Measurements from ENCODE around the gene GJB5.
"Not testable (repeated sequence)": the region's sequence is repeated elsewhere in the genome, so short reads cannot be mapped to it uniquely, and the experiment has no call there.

Gene GJB5

GRCh38 chr1:34745666-34746065 lies 9.2 kb upstream of the GJB5 start:
- no peak for DNase-seq (ENCODE audit: low spot score)

- no peak for DNase-seq (ENCODE audit: low spot score)
Observed at GRCh38 chr1:34746101-34746500, 8.7 kb upstream of the GJB5 start.

GRCh38 chr1:34746785-34747637 lies 7.8 kb upstream of the GJB5 start:
- DNase-seq (ENCODE audit: low spot score), result no peak

DNA sequence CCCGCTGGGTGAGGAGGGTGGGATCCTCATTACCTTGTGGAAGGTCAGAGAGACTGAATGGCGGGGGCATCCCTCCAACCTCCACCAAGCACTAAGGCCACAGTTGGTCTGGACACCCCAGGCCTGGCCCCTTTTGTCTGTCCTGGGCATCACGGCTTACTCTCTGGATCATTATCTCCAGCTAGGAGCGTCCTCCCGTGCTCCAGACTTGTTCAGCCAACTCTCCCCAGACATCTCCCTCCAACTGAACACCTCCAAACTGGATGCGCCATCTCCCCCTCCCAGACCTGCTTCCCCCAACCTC lies 7.3 kb upstream of the GJB5 start:
- DNase-seq (ENCODE audit: low spot score), result no peak

DNA sequence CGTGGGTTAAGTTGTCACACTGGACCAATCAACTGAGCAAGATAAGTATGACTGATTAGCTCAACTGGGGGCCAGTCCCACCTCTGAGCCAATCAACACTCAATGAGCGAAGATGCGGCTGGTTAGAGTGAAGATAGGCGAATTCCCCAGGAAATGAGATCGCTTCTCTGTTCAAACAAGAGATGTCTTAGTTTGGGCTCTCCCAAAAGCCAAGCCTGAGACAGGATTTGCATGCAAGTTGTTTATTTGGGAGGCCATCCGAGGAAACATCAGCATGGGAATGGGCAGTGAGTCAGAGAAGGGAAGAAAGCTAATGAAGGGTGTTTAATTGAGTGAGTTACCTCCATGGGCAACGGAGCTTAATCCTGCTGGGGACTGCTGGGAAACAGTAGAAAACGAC lies 4.9 kb upstream of the GJB5 start:
- no peak for DNase-seq (ENCODE audit: low spot score)

- DNase-seq (ENCODE audit: low spot score), result no peak
Observed at GRCh38 chr1:34750610-34751009, 4.2 kb upstream of the GJB5 start.

GRCh38 chr1:34753163-34753562 lies 1.7 kb upstream of the GJB5 start:
- DNase-seq (ENCODE audit: low spot score), result no peak

DNA sequence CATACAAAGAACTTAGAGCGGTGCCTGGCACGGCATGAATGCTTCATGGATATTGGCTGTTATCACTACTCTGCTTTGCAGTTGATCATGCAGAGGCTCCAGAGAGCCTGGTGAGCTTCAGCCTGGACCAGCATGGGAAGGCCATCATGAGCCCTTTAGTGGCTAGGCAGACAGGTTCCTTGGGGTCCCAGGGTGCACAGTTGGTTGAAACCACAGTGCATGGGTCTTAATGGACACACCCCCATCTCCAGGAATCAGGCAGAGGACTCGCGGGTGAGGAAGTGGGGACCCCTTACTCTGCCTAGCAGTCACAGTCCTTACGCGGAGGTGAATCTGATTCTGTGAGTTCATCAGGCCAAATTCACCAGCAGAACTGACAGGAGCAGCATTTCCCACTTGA lies 1.1 kb downstream of the GJB5 start:
- DNase-seq (ENCODE audit: low spot score), result no peak

- no peak for DNase-seq (ENCODE audit: low spot score)
Observed at GRCh38 chr1:34757386-34757785, 2.5 kb downstream of the GJB5 start.

GRCh38 chr1:34758751-34759150 lies 3.9 kb downstream of the GJB5 start:
- no peak for DNase-seq (ENCODE audit: low spot score)

- DNase-seq (ENCODE audit: low spot score), result no peak
Observed at GRCh38 chr1:34759503-34760357, 4.9 kb downstream of the GJB5 start, which contains the start of gene GJB4. TSS of gene GJB4 (plus strand) at chr1:34759740. CDS start at chr1:34761255, 1,515 bp downstream.

- DNase-seq (ENCODE audit: low spot score), result no peak
Observed at GRCh38 chr1:34761176-34761761, 6.4 kb downstream of the GJB5 start.

DNA sequence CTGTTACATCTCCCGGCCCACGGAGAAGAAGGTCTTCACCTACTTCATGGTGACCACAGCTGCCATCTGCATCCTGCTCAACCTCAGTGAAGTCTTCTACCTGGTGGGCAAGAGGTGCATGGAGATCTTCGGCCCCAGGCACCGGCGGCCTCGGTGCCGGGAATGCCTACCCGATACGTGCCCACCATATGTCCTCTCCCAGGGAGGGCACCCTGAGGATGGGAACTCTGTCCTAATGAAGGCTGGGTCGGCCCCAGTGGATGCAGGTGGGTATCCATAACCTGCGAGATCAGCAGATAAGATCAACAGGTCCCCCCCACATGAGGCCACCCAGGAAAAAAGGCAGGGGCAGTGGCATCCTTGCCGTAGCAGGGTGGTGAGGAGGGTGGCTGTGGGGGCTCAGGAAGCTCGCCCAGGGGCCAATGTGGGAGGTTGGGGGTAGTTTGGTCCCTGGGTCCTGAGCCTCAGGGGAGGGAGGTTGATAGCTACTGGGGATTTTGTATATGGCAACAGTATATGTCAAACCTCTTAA lies 7.0 kb downstream of the GJB5 start:
- DNase-seq (ENCODE audit: low spot score), result no peak

DNA sequence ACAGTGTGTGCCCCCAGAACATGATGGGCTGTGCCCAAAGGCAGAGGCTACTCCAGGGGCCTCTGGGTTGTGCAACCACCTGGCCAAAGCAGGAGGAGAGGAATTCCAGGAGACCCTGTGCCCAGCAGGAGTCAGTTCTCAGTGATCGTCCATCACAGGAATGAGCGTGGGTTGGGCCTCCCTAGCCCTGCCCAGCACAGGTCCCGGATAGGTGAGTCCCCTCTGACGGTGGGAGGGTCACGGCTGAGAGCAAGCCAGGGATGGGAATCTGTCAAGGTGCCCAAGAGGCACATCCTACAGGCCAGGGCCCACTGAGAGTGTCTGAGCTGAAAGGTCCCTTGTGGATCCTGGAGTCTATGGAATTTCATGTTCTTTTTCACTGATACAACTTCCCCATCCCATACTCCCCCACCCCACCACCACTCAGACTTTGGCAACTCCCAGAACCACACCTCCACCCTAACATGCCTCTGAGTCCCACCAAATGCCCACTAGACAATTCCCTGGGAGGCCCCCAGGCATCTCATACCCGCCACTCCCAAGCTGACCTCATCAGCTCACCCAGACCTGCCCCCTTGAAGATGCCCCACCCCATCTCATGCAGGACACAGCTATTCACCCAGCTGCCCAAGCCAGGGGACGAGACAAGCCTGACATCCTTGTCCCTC lies 7.8 kb downstream of the GJB5 start:
- DNase-seq (ENCODE audit: low spot score), result no peak

DNA sequence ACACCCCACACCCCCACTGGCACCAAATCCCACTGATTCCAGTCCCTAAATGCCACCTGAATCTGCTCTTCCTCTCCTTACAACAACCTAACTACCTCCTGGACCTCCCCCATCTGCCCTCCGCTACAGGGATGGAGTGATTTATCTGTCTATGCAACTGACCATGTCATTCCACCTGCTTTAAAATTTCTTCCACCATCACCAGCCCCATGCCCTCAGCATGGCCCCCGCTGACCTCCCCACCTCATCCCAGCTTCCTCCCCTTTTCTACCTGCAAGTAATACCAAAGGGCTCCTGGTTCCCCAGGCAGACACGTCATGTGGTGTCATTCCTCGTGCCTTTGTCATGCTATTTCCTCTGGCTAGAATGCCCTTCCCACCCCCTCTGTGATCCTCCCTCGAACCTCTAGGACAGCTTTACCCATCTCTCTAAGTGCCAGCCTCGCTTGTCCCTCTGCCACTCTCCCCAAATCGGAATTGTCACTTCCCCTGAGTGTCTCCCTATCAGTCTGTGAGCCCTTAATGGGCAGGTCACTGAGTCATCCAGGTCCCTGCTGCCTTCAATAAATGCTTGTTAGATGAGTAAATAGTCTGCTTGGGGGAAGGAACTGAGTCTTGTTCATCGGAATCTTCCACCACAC lies 8.4 kb downstream of the GJB5 start:
- no peak for DNase-seq (ENCODE audit: low spot score)

DNA sequence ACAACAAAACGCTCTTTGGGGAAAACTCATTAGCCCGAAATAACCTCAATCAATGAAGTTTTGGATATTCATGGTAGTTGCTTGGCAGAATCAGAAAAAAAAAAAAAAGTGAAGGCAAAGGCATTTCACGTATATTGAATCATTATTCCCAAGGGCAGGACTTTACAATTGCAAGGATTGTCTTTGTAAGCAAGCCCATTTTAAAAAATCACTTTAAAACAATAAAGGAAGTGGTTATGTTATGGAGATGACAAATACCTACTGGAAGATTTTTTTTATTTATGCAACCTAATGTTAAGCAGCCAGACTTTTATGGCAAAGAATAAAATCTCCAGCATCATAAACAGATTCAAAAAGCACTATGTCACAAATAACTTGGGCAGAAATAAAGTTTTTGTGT lies 14.0 kb downstream of the GJB5 start:
- DNase-seq (ENCODE audit: low spot score), result no peak

DNA sequence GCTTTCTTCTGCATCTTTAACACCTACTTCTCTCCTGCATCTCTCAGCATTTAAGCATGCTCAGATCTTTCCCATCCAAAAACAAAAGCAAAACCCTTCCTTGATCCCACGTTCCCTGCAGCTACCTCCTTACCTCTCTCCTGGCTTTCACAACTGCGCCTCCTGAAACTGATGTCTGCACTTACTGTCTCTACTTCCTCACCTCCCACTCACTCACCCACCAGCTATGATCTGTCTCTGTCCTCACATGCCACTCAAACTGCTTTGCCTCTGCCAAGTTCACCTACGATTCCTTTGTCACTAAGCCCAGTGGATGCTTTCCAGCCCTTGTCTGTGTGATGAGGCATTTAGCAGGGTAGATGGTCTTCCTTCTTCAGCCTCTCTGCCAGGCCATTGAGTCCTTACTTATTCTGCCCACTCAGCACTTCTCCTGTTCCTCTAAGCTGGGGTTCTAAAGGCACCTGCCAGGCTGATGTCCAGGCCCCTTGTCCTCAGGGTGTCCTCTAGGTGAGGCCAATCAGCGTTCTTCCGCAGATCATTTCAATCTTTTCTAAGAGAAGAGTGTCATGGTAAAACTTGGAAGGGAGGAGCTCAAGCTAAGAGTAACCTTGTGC lies 16.2 kb downstream of the GJB5 start:
- DNase-seq (ENCODE audit: low spot score), result no peak

DNA sequence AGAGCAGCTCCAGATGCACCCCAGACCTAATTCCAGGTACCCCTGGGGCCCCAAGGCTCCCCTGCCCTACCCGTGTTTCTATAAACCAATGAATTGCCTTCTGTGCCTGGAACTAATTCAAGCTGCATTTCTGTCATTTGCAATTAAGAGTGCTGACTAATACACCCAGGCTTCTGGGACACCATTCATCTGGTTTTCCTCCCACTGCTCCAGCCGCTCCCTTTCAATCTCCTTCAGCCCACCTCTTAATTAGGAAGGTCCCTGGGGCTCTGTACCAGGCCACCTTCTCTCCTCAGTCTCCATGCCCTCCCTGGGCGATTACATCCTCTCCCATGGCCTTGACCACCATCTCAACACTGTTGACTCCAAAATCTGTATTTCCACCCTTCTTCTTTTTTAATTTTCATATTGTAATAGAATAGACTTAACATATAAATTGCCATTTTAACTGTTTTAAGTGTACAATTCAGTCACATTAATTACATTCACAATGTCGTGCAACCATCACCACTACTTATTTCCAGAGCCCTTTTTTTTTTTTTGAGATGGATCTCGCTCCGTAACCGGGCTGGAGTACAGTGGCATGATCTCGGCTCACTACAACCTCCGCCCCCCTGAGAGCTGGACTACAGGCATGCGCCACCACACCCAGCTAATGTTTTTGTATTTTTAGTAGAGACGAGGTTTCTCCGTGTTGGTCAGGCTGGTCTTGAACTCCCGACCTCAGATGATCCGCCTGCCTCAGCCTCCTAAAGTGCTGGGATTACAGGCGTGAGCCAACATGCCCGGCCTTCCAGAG lies 16.9 kb downstream of the GJB5 start:
- no peak for DNase-seq (ENCODE audit: low spot score)

DNA sequence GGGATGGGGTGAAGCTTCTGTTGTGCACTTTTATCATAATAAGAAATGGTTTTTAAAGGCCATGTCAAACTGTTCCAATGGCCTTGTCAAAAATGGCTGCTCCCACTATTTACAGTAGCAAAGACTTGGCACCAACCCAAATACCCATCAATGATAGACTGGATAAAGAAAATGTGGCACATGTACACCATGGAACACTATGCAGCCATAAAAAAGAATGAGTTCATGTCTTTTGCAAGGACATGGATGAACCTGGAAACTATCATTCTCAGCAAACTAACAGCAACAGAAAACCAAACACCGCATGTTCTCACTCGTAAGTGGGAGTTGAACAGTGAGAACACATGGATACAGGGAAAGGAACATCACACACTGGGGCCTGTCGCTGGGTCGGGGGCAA lies 18.3 kb downstream of the GJB5 start:
- DNase-seq (ENCODE audit: low spot score), result not testable (repeated sequence)

DNA sequence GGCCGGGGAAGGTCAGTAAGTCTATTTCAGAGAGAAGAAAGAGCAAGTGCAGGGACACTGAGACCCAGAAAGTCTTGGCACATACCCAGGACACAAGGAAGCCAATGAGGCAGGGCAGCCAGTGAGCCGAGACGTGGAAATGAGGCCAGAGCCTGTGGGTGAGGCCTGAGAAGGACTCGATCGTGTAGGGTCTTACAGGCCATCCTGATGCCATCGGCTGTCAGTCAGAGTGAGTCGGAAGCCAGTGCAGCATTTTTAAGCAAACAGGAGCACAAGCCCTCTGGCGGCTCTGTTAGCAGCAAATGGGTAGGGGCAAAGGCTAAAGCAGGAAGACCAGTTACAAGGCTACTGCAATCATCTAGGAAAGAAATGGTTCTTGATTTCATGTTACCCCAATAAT lies 20.1 kb downstream of the GJB5 start:
- DNase-seq (ENCODE audit: low spot score), result no peak

Measured in CD4-positive, alpha-beta T cell treated with Interleukin-2 at 100 ng/mL for 4 hours (primary cell).